ENCODE results near the gene SMR3B.

GRCh38 chr4:70426789-70427188 lies 43.9 kb downstream of the SMR3B start:
- TF ChIP-seq POLR2A (IDR thresholded peaks at IDR 0.05; ENCODE audit: low read depth, low read length) (no peak), RAD21 (IDR thresholded peaks at IDR 0.05; ENCODE audit: low read length) (no peak), CTCF (conservative IDR thresholded peaks at IDR 0.05; ENCODE audit: low read depth, low read length) (no peak)
